GM19099 (cell line): ENCODE measurements around the gene DGKD.

ENCODE experiments used
- POLR2A ChIP-seq: IDR thresholded peaks from 3 replicates; pipeline ENCODE4 v1.6.1; 2011; ENCODE audit warnings: low read depth; ENCODE audit not compliant: insufficient read length; ENCODE audit errors: extremely low read depth

The DGKD gene

DNA sequence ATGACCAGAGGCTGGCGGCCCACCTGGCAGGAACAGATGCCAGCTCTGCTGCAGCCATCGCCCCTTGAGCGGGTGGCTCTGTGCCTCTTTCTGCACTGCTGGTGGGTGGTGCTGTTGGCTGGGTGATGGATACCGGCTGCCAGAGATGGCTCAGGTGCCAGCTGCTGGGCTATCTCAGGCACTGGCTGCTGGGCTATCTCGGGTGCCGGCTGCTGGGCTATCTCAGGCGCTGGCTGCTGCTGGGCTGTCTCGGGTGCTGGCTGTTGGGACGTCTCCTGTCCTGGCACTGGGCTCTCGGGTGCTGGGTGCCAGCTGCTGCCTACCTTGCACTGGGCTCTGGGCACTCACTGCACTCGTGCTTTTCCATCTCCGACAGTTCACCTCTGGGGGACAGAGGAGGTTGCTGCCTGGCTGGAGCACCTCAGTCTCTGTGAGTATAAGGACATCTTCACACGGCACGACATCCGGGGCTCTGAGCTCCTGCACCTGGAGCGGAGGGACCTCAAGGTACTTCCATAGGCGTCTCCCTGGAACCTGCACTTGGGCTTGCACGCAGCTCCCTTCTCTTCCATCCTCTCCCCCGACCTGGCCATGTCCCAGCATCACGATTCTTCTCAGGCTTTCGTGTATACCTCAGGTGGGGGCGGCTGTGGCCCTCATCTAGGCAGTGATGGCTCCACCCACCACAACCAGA is 113.9 kb downstream of the DGKD start:
- no peak for TF ChIP-seq POLR2A

DNA sequence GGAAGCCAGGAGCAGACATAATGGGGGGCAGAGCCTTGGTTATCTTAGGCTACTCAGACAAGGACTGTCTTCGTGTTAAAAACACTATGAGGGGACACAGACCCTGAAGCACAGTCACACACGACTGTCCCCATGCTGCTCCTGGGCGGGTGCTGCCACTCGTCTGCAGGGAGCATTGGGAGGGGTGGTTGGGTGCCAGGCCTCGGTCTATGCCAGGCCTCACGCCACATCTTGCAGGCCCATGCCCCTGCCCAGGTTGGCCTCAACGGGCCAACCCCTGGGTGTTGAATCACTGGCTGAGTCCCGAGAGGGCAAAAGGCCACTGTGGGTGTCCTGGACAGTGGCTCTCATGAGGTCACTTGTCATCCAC is 114.4 kb downstream of the DGKD start:
- no peak for TF ChIP-seq POLR2A

DNA sequence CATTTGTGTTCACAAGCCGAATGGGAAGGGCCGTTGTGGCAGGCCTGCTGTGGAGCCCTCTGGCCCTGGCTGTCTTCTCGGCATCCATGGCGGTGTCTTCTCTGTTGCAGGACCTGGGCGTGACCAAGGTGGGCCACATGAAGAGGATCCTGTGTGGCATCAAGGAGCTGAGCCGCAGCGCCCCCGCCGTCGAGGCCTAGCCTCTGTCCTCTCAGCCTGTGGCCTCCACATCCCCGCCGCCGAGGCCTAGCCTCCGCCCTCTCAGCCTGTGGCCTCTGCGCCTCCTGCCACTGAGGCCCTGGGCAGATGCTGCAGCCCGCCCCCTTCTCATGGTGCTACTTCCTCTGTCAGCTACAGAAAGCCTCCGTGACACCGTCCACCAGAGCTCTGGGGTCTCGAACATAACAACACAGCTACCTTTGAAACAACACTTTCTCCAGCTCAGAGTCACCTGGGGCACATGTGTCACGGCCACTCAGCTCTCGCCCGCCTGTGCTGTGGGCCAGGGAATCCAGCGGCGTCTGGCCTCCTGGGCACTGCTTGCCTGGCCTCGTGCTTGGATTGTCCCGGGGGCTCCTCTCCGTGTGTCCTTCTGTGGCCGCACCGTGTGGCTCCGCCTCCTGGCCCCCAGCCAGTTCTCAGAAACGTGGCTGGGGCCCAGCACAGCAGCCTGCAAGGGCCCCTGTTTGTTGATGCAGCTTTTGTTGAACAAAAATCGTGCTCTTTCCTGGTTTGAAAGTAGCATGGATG is 115.1 kb downstream of the DGKD start:
- no peak for TF ChIP-seq POLR2A

DNA sequence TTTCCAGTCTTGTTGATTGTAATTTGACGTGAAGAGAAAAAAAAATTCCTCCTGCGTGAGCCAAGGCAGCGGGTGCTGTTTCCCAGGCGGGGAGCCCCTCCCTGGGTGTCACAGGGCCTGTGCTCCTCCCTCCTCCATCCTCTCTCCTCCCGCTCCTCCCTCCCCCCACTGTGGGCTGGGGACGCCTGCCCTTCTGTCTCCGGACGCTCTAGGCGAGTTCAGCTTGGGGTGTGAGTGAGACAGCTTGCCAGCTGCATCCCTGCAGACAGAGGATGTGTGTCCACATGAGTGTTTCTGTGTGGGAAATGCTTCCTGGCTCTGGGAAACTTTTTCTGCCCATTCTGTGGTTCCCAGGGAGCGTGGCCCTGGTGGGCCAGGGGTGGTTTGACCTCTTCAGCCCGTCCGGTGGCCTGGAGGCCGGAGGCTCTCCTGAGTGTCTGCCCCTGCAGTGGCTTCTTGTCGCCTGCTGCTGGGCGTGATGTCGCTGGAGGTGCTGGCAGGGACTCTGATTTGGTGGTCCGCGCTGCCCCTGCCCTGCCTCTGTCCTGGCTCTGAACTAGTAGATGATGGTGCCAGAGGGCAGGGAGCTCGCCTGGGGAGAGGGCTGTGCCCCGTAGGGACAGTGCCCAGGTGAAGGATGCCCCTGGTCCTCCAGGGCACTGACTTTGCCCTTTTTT is 115.9 kb downstream of the DGKD start:
- TF ChIP-seq POLR2A = no peak

DNA sequence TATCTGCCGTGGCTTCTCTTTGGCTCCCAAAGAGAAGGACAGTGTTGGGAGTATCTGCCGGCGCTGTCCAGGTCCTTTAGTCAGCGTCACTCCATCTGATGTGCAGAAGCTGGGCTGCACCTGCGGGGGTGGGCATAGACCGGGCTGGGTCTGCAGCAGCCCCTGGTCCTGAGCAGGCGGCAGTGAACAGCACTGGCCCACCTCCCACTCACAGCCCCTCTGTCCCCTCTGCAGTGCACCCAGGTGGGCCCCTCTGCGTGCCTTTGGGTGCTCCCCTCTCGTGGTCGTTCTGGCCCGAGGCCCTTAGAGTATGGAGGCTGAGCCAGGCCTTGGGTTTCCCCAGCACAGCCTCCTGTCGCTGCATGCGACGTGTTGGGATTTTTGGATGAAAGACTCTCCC is 116.5 kb downstream of the DGKD start:
- TF ChIP-seq POLR2A = no peak

DNA sequence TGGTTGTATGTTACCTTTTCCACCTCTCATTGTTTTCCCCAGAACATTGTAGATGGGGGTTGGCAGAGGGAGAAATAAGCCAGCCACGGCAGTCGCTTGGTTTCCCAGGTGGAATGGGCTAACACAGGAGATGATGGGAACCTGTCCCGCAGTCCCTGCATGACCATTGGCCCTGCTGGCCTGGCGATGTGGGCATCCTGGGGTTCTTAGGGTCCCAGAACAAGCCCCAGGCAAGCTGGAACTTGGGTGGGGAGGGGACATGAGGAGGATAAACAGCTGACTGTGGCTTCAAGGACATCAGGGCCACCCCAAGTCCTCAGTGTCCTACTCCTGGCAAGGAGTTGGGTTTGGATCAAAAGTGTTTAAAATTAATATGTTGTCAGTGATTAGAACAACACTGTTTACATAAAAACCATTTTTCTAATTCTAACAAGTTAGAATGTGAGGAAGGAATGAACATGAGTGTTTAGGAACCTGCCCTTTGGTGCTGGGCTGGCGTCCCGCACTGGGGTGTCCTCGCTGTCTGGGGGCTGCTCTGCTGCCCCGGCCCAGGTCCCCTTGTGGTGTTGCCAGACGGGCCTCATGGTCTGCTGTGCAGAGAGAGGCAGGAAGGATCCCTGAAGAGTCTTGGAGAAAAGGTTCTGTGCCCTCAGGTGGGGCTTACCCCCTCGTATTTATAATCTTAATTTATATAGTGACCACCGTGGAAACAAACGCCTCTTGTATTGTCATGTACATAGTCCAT is 117.2 kb downstream of the DGKD start:
- no peak for TF ChIP-seq POLR2A

DNA sequence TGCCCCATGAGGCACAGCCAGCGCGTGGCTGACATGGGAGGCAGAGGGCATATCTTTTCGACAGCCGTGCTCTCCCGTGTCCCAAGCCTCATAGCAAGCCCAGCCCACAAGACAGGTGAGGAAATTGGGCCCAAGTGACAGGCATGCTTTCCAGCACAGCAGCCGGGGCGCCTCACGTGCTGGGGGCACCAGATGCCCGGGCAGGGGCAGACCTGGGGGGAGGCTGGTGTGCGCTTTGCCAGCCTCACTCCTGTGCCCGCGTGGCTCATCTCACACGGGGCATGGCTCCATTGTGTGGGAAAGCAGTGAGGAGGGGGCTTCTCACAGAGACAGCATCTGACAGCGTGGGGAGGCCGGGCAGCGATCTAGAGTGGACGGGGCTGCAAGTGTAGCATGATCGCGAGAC is 119.1 kb downstream of the DGKD start:
- TF ChIP-seq POLR2A = no peak

- TF ChIP-seq POLR2A = no peak
Measured at GRCh38 chr2:233473878-233474277, 119.6 kb downstream of the DGKD start.

GRCh38 chr2:233474308-233475160 is 120.2 kb downstream of the DGKD start:
- TF ChIP-seq POLR2A = no peak

GRCh38 chr2:233476063-233476410 is 121.7 kb downstream of the DGKD start:
- TF ChIP-seq POLR2A = no peak

- TF ChIP-seq POLR2A = no peak
Measured at GRCh38 chr2:233476651-233477547, 122.6 kb downstream of the DGKD start.

- no peak for TF ChIP-seq POLR2A
Measured at GRCh38 chr2:233477548-233478433, 123.5 kb downstream of the DGKD start.
